Measurements from ENCODE around the gene NDUFAF4. TPM values are rescaled to one million over a fixed set of nuclear protein-coding genes. Genes with fewer than 3 reads are reported as not detected.

The NDUFAF4 gene
- total RNA-seq, 1 donor from 2014 or later, result 97.1 TPM

DNA sequence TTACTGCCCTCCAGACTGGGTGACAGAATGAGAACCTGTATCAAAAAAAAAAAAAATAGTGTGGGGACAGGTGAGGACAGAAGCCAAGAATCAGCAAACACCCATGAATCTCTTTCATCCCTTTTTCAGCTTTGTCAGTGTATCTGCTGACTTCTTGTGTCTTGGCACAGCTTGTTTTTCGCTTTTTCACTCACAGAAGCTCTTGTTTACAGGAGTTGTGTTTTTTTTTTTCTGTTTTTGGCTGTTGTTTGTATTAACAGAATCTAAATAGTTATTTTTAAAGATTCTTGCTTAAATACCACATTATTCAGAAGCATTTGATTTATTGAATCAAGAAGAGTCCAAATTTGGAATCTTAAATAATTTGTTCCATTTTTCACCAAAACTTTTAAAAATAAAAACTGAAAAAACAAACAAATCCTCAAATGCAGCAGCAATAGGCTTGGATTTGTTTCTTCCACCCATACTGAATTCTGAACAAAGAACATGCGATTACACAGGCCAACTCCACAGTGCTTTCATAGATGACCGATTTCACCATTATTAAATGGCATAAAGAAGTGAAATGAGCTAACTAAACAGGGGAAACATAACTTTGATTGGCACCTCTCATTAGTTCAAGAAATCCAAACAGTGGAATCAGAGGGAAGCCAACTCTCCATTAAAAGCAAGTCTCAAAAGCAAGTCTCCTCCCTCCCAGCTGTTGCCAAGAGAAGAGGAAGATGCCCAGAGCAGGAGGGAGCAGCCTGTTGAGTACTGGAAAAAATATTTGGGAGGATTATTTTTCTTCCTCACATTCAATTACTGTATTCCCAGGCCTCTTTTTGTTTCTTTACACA is 33.3 kb downstream of the NDUFAF4 start:
- DNase-seq, result no peak
- H3K4me1 ChIP-seq, result no peaks in the 10 kb centered on the region
- TF ChIP-seq, protein P1, sequence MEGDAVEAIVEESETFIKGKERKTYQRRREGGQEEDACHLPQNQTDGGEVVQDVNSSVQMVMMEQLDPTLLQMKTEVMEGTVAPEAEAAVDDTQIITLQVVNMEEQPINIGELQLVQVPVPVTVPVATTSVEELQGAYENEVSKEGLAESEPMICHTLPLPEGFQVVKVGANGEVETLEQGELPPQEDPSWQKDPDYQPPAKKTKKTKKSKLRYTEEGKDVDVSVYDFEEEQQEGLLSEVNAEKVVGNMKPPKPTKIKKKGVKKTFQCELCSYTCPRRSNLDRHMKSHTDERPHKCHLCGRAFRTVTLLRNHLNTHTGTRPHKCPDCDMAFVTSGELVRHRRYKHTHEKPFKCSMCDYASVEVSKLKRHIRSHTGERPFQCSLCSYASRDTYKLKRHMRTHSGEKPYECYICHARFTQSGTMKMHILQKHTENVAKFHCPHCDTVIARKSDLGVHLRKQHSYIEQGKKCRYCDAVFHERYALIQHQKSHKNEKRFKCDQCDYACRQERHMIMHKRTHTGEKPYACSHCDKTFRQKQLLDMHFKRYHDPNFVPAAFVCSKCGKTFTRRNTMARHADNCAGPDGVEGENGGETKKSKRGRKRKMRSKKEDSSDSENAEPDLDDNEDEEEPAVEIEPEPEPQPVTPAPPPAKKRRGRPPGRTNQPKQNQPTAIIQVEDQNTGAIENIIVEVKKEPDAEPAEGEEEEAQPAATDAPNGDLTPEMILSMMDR (IDR thresholded peaks at IDR 0.05; ENCODE audit: borderline replicate concordance), result no peak
- no peaks in the 10 kb centered on the region for H3K36me3 ChIP-seq
- H3K27ac ChIP-seq (replicated peaks), result no peak overlapping the region
- peaks cover 9% of the 10 kb centered on the region for H3K27me3 ChIP-seq (ENCODE audit: low read depth)
- no peaks in the 10 kb centered on the region for H3K9me3 ChIP-seq (replicated peaks)
- intact Hi-C loops (cut with micrococcal nuclease), result no loop called here
- no peak overlapping the region for H3K4me3 ChIP-seq

DNA sequence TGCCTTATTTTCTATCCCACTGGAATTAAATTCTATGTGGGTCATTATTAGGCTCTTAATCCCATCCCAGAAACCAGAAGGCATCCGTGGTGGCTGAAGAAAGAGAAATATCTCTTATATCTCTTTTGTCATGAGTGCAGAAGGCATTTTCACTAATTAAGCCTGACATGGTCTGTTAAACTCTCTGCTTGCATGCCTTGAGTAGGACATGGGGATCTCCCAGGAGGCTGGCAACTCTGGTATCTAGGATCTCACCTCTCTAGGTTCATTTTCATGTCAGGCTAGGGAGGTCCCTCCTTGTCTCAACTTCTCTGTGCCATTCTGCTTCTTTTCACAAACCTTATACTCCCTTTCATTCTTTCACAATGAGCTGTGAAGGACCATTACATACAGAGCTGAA is 35.1 kb downstream of the NDUFAF4 start:
- no peak for DNase-seq
- Histone ChIP-seq H3K9me3 (replicated peaks) (no peaks in the 10 kb centered on the region), H3K4me1 (no peaks in the 10 kb centered on the region), H3K27me3 (ENCODE audit: low read depth) (peaks cover 9% of the 10 kb centered on the region), H3K36me3 (no peaks in the 10 kb centered on the region), H3K4me3 (no peak overlapping the region), H3K27ac (replicated peaks) (no peak overlapping the region)
- TF ChIP-seq, protein P1 (IDR thresholded peaks at IDR 0.05; ENCODE audit: borderline replicate concordance), result no peak
- intact Hi-C loops (cut with micrococcal nuclease), result no loop called here

DNA sequence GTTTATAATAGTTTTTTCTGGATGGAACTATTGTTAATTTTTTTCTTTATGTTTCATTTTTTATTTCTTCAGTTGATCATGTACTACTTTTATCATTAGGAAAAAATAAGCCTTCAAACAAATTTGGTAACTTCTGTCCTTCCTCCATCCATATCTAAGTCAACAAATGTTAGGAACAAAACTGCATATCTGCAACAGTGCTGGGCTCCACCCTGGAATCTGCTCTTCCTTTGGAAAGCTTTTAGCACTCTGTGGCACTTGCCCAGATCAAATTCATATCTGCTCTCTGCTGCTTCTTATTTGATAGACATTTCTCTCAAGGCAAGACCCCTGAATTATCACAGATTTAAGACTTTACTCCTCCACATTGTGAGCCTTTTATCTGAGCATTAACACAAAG is 36.1 kb downstream of the NDUFAF4 start:
- H3K27me3 ChIP-seq (ENCODE audit: low read depth), result peaks cover 9% of the 10 kb centered on the region
- TF ChIP-seq, protein P1 (IDR thresholded peaks at IDR 0.05; ENCODE audit: borderline replicate concordance), result no peak
- intact Hi-C loops (cut with micrococcal nuclease), result no loop called here

DNA sequence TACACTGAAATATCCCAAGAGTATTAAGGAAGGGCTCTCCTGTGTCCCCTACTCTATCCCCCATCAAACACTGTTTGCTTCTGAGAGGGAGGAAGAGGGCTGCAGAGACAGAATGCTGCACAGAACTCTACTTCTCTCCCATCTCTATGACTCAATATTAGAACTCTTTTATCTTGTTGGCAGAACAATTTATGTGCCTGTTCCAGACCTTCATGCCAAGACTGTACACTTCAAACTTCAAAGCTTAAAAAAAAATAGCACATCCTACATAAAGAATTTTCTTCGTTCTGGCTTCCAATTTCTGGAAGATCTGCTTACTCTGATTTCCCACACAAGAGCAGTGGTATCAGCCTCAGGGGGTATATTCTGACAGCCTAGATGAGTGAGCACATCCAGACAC is 40.8 kb downstream of the NDUFAF4 start:
- Histone ChIP-seq H3K9me3 (replicated peaks) (peaks cover 4% of the 10 kb centered on the region), H3K36me3 (no peaks in the 10 kb centered on the region), H3K4me1 (peaks cover 7% of the 10 kb centered on the region), H3K4me3 (no peak overlapping the region), H3K27me3 (ENCODE audit: low read depth) (no peaks in the 10 kb centered on the region), H3K27ac (replicated peaks) (no peak overlapping the region)
- TF ChIP-seq, protein P1 (IDR thresholded peaks at IDR 0.05; ENCODE audit: borderline replicate concordance), result no peak
- intact Hi-C loops (cut with micrococcal nuclease), result no loop called here
- no peak for DNase-seq

More for the DNA sequence above, 36.1 kb downstream of the NDUFAF4 start:
- H3K27ac ChIP-seq (replicated peaks), result no peak overlapping the region
- H3K4me3 ChIP-seq, result no peak overlapping the region
- peaks cover 5% of the 10 kb centered on the region for H3K4me1 ChIP-seq
- DNase-seq, result no peak
- H3K36me3 ChIP-seq, result no peaks in the 10 kb centered on the region
- no peaks in the 10 kb centered on the region for H3K9me3 ChIP-seq (replicated peaks)

DNA sequence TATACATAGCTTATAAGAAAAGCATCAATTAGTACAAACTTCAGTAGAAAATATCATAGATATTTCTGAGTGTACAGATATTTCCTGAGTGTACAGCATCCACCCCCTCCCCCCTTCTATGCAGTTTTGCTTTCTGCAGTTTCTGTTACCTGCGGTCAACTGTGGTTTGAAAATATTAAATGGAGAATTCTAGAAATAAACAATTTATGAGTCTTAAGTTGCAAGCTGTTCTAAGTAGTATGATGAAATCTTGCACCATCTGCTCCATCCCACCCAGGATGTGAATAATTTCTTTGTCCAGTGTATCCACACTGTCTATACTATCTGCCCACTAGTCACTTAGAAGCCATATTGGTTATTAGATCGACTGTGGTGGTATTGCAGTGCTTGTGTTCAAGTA is 44.6 kb downstream of the NDUFAF4 start:
- no peak overlapping the region for H3K4me3 ChIP-seq
- intact Hi-C loops (cut with micrococcal nuclease), result no loop called here
- peaks cover 7% of the 10 kb centered on the region for H3K4me1 ChIP-seq
- TF ChIP-seq, protein P1 (IDR thresholded peaks at IDR 0.05; ENCODE audit: borderline replicate concordance), result no peak
- H3K27me3 ChIP-seq (ENCODE audit: low read depth), result no peaks in the 10 kb centered on the region
- peaks cover 11% of the 10 kb centered on the region for H3K9me3 ChIP-seq (replicated peaks)
- DNase-seq, result no peak
- no peak overlapping the region for H3K27ac ChIP-seq (replicated peaks)
- no peaks in the 10 kb centered on the region for H3K36me3 ChIP-seq
